Body of pancreas (tissue), 4 donors: ENCODE data around the gene ERBB4.

Source experiments
- POLR2A ChIP-seq, 3 donors: fragments of 450-650 bp; IDR thresholded peaks; one replicate each; pipeline ENCODE4 v1.6.1; 2016; ENCODE audit warnings: antibody characterized with exemption in 3 of 3, mild to moderate bottlenecking in 2 of 3
- TF ChIP-seq, protein P1 (sequence below), 7 experiments: fragments of 450-650 bp in 4 of 7; fragments of 200-600 bp in 3 of 7; sonication (generic) in 3 of 7; IDR thresholded peaks; one replicate each; pipeline ENCODE4 v1.5.1; 2016 to 2019; ENCODE audit warnings: antibody characterized with exemption in 7 of 7

DNA sequence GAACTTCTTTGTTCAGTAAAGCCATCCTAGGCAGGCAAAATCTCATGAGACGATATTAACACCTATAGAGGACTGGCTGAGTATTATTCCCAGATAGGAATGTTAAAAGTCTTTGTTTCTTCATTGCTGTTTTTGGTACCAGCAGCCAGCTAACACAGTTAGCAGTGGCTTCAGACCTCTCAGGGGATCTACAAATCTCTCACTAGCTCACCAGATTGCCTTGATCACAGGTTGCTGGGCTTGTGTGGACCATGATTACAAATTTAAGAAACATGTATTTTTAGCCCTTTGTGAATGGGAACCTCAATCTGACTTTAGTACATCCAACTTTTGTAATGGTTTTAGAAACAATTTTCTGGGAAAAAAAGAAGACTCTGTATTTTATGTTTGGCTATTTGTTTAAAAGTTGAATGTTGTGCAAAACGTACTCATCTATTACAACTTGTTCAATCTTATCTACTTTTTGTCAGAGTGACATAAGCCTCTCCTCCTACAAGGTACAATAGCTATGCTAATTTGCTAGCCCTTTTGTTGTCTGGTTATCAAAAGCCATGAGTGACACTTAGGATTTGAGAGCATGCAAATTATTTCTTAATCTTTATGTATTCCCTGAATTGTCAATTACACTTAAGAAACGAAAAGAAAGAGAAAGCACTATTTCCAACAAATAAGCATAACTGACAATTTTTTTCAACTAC, 693.1 kb downstream of the ERBB4 start:
- TF ChIP-seq, protein P1, sequence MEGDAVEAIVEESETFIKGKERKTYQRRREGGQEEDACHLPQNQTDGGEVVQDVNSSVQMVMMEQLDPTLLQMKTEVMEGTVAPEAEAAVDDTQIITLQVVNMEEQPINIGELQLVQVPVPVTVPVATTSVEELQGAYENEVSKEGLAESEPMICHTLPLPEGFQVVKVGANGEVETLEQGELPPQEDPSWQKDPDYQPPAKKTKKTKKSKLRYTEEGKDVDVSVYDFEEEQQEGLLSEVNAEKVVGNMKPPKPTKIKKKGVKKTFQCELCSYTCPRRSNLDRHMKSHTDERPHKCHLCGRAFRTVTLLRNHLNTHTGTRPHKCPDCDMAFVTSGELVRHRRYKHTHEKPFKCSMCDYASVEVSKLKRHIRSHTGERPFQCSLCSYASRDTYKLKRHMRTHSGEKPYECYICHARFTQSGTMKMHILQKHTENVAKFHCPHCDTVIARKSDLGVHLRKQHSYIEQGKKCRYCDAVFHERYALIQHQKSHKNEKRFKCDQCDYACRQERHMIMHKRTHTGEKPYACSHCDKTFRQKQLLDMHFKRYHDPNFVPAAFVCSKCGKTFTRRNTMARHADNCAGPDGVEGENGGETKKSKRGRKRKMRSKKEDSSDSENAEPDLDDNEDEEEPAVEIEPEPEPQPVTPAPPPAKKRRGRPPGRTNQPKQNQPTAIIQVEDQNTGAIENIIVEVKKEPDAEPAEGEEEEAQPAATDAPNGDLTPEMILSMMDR (IDR thresholded peaks at IDR 0.05): no peak
- TF ChIP-seq POLR2A (IDR thresholded peaks at IDR 0.05): no peak
